GM12873 (cell line): ENCODE data around the gene HLF.

Source experiments
- CTCF ChIP-seq: IDR thresholded peaks from 2 replicates; pipeline ENCODE4 v1.5.1; 2012; ENCODE audit warnings: low read depth, mild to moderate bottlenecking, moderate library complexity, low read length, control low read depth; ENCODE audit not compliant: insufficient read depth; ENCODE audit errors: missing control alignments

The HLF gene

GRCh38 chr17:55305321-55306087 lies 40.7 kb downstream of the HLF start:
- no peak for TF ChIP-seq CTCF

- no peak for TF ChIP-seq CTCF
These were observed 43.1 kb downstream of the HLF start for GRCh38 chr17:55307879-55308278.

GRCh38 chr17:55308613-55309391 lies 44.0 kb downstream of the HLF start:
- TF ChIP-seq CTCF: no peak

GRCh38 chr17:55311767-55312375 lies 47.1 kb downstream of the HLF start:
- no peak for TF ChIP-seq CTCF

GRCh38 chr17:55312852-55313251 lies 48.1 kb downstream of the HLF start:
- no peak for TF ChIP-seq CTCF

- no peak for TF ChIP-seq CTCF
These were observed 49.5 kb downstream of the HLF start for GRCh38 chr17:55314061-55314783.
